Muscle of leg (tissue), 11 donors: ENCODE data around the gene TMEM52. TPM values are rescaled to one million over a fixed set of nuclear protein-coding genes. Genes with fewer than 3 reads are reported as not detected.

Source experiments
- DNase-seq: peaks from one replicate; pipeline ENCODE4 v3.0.0; 2013
- H3K27ac ChIP-seq: one replicate; pipeline ENCODE4 v1.5.1; 2013; ENCODE audit warnings: mild to moderate bottlenecking, low read length, control low read depth
- H3K27me3 ChIP-seq: one replicate; pipeline ENCODE4 v1.6.1; 2013; ENCODE audit warnings: low read length; ENCODE audit not compliant: control insufficient read depth, insufficient read depth
- H3K36me3 ChIP-seq: one replicate; pipeline ENCODE4 v1.6.1; 2013; ENCODE audit warnings: low read length; ENCODE audit not compliant: control insufficient read depth, insufficient read depth
- H3K4me1 ChIP-seq: one replicate; pipeline ENCODE4 v1.6.1; 2013; ENCODE audit warnings: low read length; ENCODE audit not compliant: control insufficient read depth, insufficient read depth
- H3K4me3 ChIP-seq: one replicate; pipeline ENCODE4 v1.5.1; 2013; ENCODE audit warnings: low read length, control low read depth
- H3K9me3 ChIP-seq: replicated peaks from 2 replicates; pipeline ENCODE4 v1.6.1; 2013; ENCODE audit warnings: low read depth, low read length; ENCODE audit not compliant: control insufficient read depth
- WGBS: methylation state at CpG from one replicate; pipeline ENCODE4 v1.1.5; 2013; ENCODE audit warnings: missing lambda C conversion rate; ENCODE audit not compliant: insufficient coverage; 5-methylcytosine and 5-hydroxymethylcytosine counted together
- polyA plus RNA-seq, 8 donors: library from polyadenylated mRNA; unstranded; fragments of 120-200 nt; gene quantifications; one replicate each; pipeline versions ENCODE4 v1.2.1 to v1.2.3, GENCODE V29; 2013; ENCODE audit warnings: inconsistent platforms in 1 of 8, low replicate concordance in 1 of 8; ENCODE audit not compliant: insufficient read length in 8 of 8, insufficient read depth in 1 of 8
- total RNA-seq: library from RNA; stranded (reverse); fragments of 120-200 nt; gene quantifications from one replicate; pipeline ENCODE4 v1.2.4, GENCODE V29; 2013

Gene TMEM52
- total and polyA plus RNA-seq, 9 donors = 43.3 to 129 (median 84.8) TPM

DNA sequence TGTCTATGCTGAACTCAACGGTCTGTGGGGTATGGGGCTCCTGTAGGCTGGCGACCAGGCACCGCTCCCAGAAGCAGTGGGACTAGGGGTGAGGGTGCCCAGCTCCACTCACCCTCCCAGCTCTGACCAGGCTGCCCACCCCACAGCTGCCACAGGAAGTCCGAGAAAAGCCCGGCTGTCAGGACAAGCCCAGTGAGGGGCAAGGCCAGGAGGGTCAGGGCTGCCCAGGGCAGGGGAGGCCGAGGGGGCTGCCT lies 3.5 kb upstream of the TMEM52 start:
- Histone ChIP-seq H3K27ac (no peak overlapping the region), H3K4me1 (peaks cover 44% of the 10 kb centered on the region), H3K9me3 (no peaks in the 10 kb centered on the region), H3K4me3 (no peak overlapping the region), H3K27me3 (peaks cover 2% of the 10 kb centered on the region), H3K36me3 (no peaks in the 10 kb centered on the region)
- WGBS = 44% methylated on average over 1 of the region's 6 CpGs
- no peak for DNase-seq

DNA sequence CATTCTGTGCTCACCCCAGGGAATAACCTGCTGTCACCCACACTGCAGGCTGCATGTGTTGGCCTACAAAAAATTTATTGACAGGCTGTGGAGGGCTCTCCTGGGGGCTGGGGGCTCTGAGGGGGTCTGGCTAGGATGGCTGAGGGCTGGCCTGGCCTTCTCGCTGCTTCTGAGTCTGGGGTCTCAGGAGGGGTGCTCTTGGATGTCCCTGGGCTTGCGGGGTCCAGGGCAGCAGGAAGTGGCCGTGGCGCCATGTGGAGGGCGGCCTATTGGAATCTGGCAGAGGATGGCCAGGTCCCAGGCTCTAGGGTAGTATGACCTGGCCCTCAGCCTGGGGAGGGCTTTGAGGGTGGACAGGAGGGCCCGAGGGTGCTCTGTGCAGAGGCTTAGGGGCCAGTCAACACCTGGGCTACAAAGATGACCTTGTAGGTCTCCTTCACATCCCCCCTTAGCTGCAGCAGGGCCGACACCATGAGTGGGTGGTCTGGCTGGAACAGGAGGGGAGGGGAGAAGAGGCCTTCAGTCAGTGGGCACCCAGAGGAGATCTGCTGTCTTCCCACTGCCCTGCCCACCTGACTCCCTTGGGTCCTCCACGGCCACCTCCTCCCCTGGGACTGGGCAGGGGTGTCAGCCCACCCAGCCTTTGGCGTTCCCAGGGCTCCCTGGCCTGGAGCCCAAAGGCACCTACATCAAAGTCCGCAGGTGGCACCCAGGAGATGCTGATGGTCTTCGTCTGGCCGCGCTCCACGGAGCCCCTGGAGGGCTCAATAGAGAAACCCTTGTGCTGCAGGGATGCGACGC lies 3.0 kb upstream of the TMEM52 start:
- DNase-seq = peak; percentile 24
- WGBS = 91% methylated on average over 14 of the region's 16 CpGs
- H3K36me3 ChIP-seq = no peaks in the 10 kb centered on the region
- no peak overlapping the region for H3K4me3 ChIP-seq
- H3K9me3 ChIP-seq = no peaks in the 10 kb centered on the region
- H3K27ac ChIP-seq = no peak overlapping the region
- peaks cover 2% of the 10 kb centered on the region for H3K27me3 ChIP-seq
- H3K4me1 ChIP-seq = peaks cover 49% of the 10 kb centered on the region

DNA sequence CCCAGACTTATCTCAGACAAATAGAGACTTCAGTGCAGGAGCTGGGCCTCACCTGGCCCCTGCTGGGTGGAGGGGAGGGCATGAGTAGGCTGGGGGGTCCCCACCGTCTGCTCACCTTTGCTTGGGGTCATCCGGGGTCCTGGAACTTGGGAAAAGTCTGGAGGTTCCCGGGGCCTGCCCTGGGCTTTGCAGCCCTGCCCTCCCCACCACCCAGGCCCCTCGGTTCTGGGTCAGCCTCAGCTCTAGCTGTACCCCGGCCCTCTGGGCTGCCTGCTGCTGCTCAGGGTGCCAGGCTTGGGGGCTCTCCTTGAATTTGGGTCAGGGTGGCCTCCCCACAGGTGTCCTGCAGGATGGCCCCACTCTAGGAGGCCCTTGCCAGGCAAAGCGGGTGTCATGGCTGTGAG lies 2.4 kb upstream of the TMEM52 start:
- Histone ChIP-seq H3K27ac (no peak overlapping the region), H3K27me3 (peaks cover 2% of the 10 kb centered on the region), H3K36me3 (no peaks in the 10 kb centered on the region), H3K4me3 (no peak overlapping the region), H3K4me1 (peaks cover 54% of the 10 kb centered on the region), H3K9me3 (no peaks in the 10 kb centered on the region)
- WGBS = 100% methylated on average over 1 of the region's 6 CpGs
- no peak for DNase-seq

DNA sequence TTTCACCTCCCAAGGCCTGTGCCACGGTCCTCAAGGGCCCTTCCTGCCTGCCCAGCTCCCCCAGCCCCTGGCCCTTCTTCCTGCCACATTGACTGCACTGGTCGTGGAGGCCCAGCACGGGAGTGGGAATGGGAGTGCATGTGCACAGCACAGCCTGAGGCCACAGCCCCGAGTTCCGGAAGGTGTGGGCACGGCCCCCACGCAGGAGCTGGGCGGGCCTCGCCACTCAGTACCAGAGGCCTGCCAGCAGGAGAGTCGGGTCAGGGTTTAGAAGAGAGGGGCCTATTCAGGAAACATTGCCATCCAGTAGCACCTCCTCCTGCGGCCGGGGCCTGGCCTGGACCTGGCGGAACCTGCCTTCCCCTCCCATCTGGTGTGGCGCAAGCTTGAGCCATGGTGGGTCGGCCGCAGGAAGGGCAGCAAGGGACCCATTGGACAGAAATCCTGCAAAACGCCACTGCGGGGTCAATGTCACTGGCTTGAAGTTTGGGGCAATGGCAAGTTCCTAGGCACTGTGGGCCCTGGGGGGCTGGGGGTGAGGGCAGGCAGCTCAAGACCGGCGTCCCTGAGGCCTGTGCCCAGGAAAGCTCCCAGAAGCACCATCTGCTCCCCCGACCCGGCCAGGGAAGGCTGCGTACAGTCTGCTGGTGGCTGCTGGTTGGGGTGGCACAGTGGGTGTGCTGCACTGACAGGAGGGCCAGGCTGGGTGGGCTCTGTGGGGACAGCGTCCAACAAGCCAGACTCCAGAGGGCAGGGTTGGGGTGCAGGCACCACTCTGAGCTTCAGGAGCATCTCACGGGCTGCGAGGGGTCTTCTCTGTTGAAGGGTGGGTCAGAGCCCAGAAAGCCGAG lies 1.8 kb upstream of the TMEM52 start:
- Histone ChIP-seq H3K4me3 (no peak overlapping the region), H3K27ac (no peak overlapping the region), H3K9me3 (no peaks in the 10 kb centered on the region), H3K27me3 (peaks cover 2% of the 10 kb centered on the region), H3K36me3 (no peaks in the 10 kb centered on the region), H3K4me1 (peaks cover 59% of the 10 kb centered on the region)
- WGBS = 86% methylated on average over 24 of the region's 27 CpGs
- no peak for DNase-seq

DNA sequence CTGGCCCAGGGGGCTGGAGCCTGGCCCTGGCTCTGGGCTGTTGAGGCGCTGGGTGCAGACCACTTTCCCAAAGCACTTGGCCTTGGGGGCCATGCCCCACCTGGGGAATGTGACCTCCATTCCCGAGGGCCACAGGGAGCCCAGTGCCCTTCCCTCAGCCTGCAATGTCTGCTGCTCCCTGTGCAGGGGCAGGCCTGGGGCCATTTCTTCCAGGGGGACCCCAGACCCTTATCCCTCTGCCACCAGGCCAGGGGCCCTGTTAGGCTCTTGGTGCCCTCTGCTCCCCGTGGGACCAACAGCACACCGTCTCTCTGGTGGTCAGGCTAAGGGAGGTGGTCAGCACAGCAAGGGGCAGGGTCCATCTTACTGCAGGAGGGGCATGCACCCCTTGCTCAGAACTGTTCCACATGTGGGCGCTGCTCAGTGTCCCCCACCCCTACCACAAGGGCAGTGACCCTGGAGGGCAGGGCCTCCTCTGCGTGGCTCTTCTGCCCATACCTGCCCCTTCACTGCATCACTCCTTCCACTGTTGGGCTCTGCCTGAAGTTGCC lies 1.1 kb upstream of the TMEM52 start:
- Histone ChIP-seq H3K9me3 (no peaks in the 10 kb centered on the region), H3K27me3 (peaks cover 2% of the 10 kb centered on the region), H3K4me1 (peaks cover 63% of the 10 kb centered on the region), H3K36me3 (no peaks in the 10 kb centered on the region), H3K4me3 (no peak overlapping the region), H3K27ac (peak overlapping the region; percentile 79)
- WGBS = 67% methylated on average over 4 of the region's 6 CpGs
- DNase-seq = no peak

DNA sequence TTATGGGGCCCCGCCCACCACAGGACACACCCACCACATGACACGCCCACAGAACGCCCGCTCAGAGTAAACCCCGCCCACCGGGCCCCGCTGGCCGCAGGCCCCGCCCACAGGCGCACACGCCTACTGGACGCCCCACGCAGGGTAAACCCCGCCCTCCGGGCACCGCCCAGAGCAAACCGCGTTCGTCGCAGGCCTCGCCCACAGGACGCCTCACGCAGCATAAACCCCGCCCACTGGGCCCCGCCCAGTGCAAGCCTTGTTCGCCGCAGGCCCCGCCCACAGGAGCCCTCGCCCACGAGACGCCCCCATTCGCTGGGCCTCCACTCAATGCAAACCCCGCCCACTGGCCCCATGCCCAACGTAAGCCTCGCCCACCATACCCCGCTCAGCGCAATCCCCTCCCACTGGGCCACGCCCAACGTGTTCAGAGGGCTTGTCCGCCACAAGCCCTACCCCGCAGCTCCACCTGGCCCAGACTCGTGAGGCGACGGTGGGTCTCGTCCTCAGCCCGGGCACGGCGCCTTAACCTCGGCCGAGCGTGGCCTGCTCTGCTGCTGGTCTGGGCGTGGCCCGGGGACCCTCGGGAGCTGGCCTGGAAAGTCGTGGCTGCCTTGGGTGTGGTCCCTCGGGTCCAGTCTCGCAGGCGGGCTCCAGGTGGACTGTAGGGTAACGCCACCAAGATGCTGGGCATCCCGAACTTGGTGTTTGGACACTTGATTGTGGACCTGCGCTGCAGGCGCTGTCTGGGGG lies 401 bp upstream of the TMEM52 start:
- DNase-seq = peak; percentile 97
- 9% methylated on average over 61 of the region's 62 CpGs for WGBS
- H3K9me3 ChIP-seq = no peaks in the 10 kb centered on the region
- peaks cover 1% of the 10 kb centered on the region for H3K27me3 ChIP-seq
- H3K4me3 ChIP-seq = peak overlapping the region; percentile 48
- peaks cover 64% of the 10 kb centered on the region for H3K4me1 ChIP-seq
- H3K36me3 ChIP-seq = no peaks in the 10 kb centered on the region
- peak overlapping the region; percentile 79 for H3K27ac ChIP-seq

DNA sequence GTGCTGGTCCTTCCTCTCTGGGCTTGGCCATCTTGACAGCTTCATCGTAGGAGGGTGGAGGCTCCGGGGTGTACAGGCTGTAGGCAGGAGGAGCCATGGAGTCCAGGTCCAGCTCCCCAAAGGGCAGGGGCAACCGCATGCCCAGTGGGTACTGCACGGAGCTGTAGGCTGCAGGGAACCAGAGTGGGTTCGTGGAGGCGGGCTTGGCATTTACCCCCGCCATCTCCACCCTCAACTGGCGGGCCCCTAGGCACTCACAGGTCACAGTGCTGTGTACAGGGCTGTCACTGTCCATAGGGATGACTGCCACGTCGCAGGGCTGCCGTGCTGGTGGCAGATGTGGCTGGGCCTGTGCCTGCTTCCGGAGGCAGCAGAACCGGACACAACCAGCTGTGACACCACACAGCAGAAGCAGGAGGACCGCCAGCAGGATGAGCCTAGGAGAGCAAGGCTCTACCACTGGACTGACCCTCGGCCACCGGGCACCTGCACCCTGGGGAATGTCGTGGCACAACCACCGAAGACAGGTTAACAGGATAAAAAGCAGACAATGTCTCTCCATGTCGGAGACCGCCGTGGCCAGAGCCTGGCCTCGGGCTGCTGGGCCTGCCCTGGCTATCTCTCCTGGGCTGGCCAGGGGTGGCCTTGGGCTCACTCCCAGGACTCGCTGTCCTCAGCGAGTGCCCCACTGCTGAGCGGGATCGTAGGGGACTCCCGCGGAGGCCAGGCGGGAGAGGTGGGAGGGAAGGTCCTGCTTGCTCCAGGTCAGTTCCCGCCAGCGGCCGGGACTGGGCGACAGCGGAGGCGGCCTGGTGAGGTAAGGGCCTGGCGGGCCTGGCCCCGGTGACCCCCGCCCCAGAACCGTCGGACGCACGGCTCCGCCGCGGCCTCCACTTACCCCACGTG lies 831 bp downstream of the TMEM52 start:
- H3K4me3 ChIP-seq = peak overlapping the region; percentile 48
- peak overlapping the region; percentile 94 for H3K27ac ChIP-seq
- H3K4me1 ChIP-seq = peaks cover 67% of the 10 kb centered on the region
- no peaks in the 10 kb centered on the region for H3K27me3 ChIP-seq
- WGBS = 38% methylated on average over 43 of the region's 46 CpGs
- peak; percentile 35 for DNase-seq
- H3K9me3 ChIP-seq = no peaks in the 10 kb centered on the region
- H3K36me3 ChIP-seq = no peaks in the 10 kb centered on the region

DNA sequence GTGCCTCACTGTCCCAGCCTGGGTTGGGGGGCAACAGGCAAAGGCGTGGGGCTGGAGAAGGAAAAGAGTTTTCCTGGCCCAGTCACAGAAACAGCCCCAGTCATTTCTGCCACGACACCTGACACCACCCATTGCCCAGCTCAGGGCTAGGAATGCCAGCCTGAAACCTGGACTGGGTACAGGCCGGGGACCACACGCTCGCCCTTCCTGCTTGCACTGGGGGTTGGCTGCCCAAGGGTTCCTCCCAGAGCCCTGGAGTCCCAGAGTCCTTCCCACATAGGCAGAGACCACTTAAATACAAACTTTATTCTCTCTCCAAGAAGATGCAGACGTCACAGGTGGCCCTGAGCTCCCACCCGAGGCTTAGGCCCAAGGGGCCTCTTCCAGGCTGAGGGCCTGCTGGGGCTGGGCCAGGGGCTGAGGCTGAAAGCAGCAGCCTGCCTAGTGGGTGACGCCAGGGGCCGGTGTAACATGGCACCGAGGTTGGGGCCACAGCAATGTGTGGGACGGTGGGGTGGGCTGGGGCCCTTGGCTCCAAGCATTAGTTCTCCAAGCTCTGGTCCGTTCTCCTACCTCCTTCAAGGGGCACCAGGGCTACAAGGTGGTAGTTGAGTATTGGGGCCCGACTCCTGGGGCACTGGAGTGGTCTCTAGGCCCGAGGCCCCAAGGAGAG lies 1.6 kb downstream of the TMEM52 start:
- Histone ChIP-seq H3K27me3 (no peaks in the 10 kb centered on the region), H3K4me3 (peak overlapping the region; percentile 48), H3K36me3 (no peaks in the 10 kb centered on the region), H3K9me3 (no peaks in the 10 kb centered on the region), H3K4me1 (peaks cover 62% of the 10 kb centered on the region), H3K27ac (peak overlapping the region; percentile 94)
- no peak for DNase-seq
- WGBS = 75% methylated on average over 9 of the region's 14 CpGs

DNA sequence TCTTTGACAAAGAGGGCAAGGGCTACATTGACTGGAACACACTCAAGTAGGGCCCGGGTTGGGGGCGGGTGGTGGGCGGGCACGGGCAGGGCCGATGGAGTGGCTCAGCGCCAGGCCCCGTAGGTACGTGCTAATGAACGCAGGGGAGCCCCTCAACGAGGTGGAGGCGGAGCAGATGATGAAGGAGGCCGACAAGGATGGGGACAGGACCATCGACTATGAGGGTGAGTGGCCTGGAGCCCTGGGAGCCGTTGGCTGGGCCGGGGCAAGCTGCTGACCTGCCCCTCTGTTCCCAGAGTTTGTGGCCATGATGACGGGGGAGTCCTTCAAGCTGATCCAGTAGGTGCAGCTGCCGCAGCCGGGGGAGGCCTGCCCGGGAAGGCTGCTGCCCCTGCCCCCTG lies 2.2 kb downstream of the TMEM52 start:
- H3K27me3 ChIP-seq = no peaks in the 10 kb centered on the region
- peak overlapping the region; percentile 43 for H3K4me3 ChIP-seq
- no peak for DNase-seq
- H3K4me1 ChIP-seq = peaks cover 62% of the 10 kb centered on the region
- H3K36me3 ChIP-seq = no peaks in the 10 kb centered on the region
- peak overlapping the region; percentile 94 for H3K27ac ChIP-seq
- 65% methylated on average over 19 of the region's 19 CpGs for WGBS
- H3K9me3 ChIP-seq = no peaks in the 10 kb centered on the region
